Transverse colon (tissue), 4 donors: Measurements from ENCODE around the gene ZP3. TPM values are rescaled to one million over a fixed set of nuclear protein-coding genes. Genes with fewer than 3 reads are reported as not detected.
A peak's percentile ranks its signal among the peaks of the same experiment; 100 is the strongest.
"Not testable (repeated sequence)": the region's sequence is repeated elsewhere in the genome, so short reads cannot be mapped to it uniquely, and the experiment has no call there.

ENCODE experiments used
- DNase-seq: peaks from one replicate; pipeline ENCODE4 v3.0.0-alpha.2; 2019
- H3K27ac ChIP-seq, 4 donors: fragments of 200-600 bp; sonication (generic); 2 replicates each; pipeline ENCODE4 v1.5.1; 2016 to 2018; ENCODE audit warnings: inconsistent platforms in 4 of 4
- H3K27me3 ChIP-seq: fragments of 200-600 bp; sonication (generic); 2 replicates; pipeline ENCODE4 v1.5.1; 2017; ENCODE audit warnings: inconsistent platforms
- H3K36me3 ChIP-seq, 4 donors: fragments of 200-600 bp; sonication (generic); 2 replicates each; pipeline ENCODE4 v1.5.1; 2017 to 2019; ENCODE audit warnings: inconsistent platforms in 4 of 4
- H3K4me1 ChIP-seq, 4 donors: fragments of 200-600 bp; sonication (generic); 2 replicates each; pipeline ENCODE4 v1.5.1; 2017 to 2020; ENCODE audit warnings: inconsistent platforms in 4 of 4
- H3K4me3 ChIP-seq, 4 donors: fragments of 200-600 bp; sonication (generic); 1 replicate in 1 of 4; 2 replicates in 3 of 4; pipeline versions ENCODE4 v1.5.1 to v1.6.1; 2017 to 2019; ENCODE audit warnings: inconsistent platforms in 4 of 4
- H3K9me3 ChIP-seq, 2 donors: fragments of 200-600 bp; sonication (generic); 2 replicates each; pipeline ENCODE4 v1.5.1; 2017 to 2019; ENCODE audit warnings: inconsistent platforms in 2 of 2
- CTCF ChIP-seq, 5 experiments: fragments of 200-600 bp in 3 of 5; fragments of 450-650 bp in 2 of 5; sonication (generic) in 3 of 5; IDR thresholded peaks; 1 replicate in 2 of 5; 2 replicates in 3 of 5; pipeline ENCODE4 v1.5.1; 2016 to 2017; ENCODE audit warnings: antibody characterized with exemption in 5 of 5, inconsistent platforms in 3 of 5, mild to moderate bottlenecking in 2 of 5, moderate library complexity in 1 of 5
- EP300 ChIP-seq: sonication (generic); formaldehyde crosslinking; IDR thresholded peaks from one replicate; pipeline ENCODE4 v1.6.1; 2017; ENCODE audit warnings: antibody characterized with exemption, low read depth
- POLR2A ChIP-seq: fragments of 450-650 bp; IDR thresholded peaks from one replicate; pipeline ENCODE4 v1.6.1; 2016; ENCODE audit warnings: antibody characterized with exemption, mild to moderate bottlenecking, moderate library complexity
- POLR2AphosphoS5 ChIP-seq, 3 donors: sonication (generic); formaldehyde crosslinking; IDR thresholded peaks; one replicate each; pipeline ENCODE4 v1.6.1; 2016; ENCODE audit warnings: antibody characterized with exemption in 3 of 3
- WGBS, 2 donors: methylation state at CpG; one replicate each; pipeline ENCODE4 v1.1.5; 2018; ENCODE audit warnings: low coverage in 1 of 2; 5-methylcytosine and 5-hydroxymethylcytosine counted together
- in situ Hi-C, 4 donors: fragments of 200-750 bp; cut with MboI; loops; one replicate each; pipeline versions ENCODE4 v1.15.0 to v1.15.1; 2017; ENCODE audit warnings: low sequenced_read_pairs in 3 of 4, low pct_ligation_motif_present in 1 of 4, low pct_unique_long_range_greater_than_20kb in 1 of 4
- intact Hi-C: fragments of 100-400 bp; cut with DNase I; formaldehyde crosslinking; loops from one replicate; pipeline ENCODE4 v1.15.1; 2023; ENCODE audit warnings: low total_unique reads
- total RNA-seq, 4 donors: library from RNA; depleted of rRNA; stranded (reverse); fragments of >200 nt; gene quantifications; one replicate each; pipeline ENCODE4 v1.1.0, GENCODE V29; 2016

Gene ZP3
- total RNA-seq, 4 donors from 2014 or later: 3.0 to 3.4 TPM; not detected in 2

GRCh38 chr7:76395965-76396726 lies 28.6 kb upstream of the ZP3 start:
- no peaks in the 10 kb centered on the region for H3K27me3 ChIP-seq
- H3K36me3 ChIP-seq: no peaks in the 10 kb centered on the region
- intact Hi-C loops (no loop called here), in situ Hi-C loops (no loop called here)
- WGBS, 2 donors: 47 to 68% methylated on average over 4 to 13 of the region's 13 CpGs
- H3K4me3 ChIP-seq: no peak overlapping the region
- peak overlapping the region in 1 of 4 donors; percentile 16 for H3K27ac ChIP-seq
- no peak for DNase-seq
- TF ChIP-seq CTCF (IDR thresholded peaks at IDR 0.05) (no peak), EP300 (no peak), POLR2AphosphoS5 (IDR thresholded peaks at IDR 0.05) (no peak), POLR2A (no peak)
- no peaks in the 10 kb centered on the region for H3K9me3 ChIP-seq
- H3K4me1 ChIP-seq: peaks cover 12 to 31% (median 23%) of the 10 kb centered on the region in 4 donors

- Histone ChIP-seq H3K27ac (peak overlapping the region in 3 of 4 donors; percentile 16 to 42 (median 33)), H3K27me3 (no peaks in the 10 kb centered on the region), H3K4me3 (peak overlapping the region in 2 of 4 donors; percentile 44 to 51), H3K4me1 (peaks cover 12 to 31% (median 23%) of the 10 kb centered on the region in 4 donors), H3K36me3 (no peaks in the 10 kb centered on the region), H3K9me3 (no peaks in the 10 kb centered on the region)
- TF ChIP-seq POLR2A (no peak), EP300 (no peak), POLR2AphosphoS5 (IDR thresholded peaks at IDR 0.05) (no peak), CTCF (IDR thresholded peaks at IDR 0.05) (no peak)
- intact Hi-C loops (no loop called here), in situ Hi-C loops (no loop called here)
- DNase-seq: no peak
- 42 to 59% methylated on average over 5 to 8 of the region's 8 CpGs for WGBS, 2 donors
Observed at GRCh38 chr7:76396864-76397263, 27.9 kb upstream of the ZP3 start.

- Histone ChIP-seq H3K9me3 (no peaks in the 10 kb centered on the region), H3K4me1 (peaks cover 11 to 28% (median 21%) of the 10 kb centered on the region in 4 donors), H3K36me3 (no peaks in the 10 kb centered on the region), H3K27me3 (no peaks in the 10 kb centered on the region), H3K4me3 (peak overlapping the region; percentile 27 to 51 (median 43)), H3K27ac (peak overlapping the region; percentile 20 to 63 (median 38))
- DNase-seq: peak; percentile 89
- TF ChIP-seq CTCF (IDR thresholded peaks at IDR 0.05) (no peak), EP300 (no peak), POLR2A (peak; percentile 21), POLR2AphosphoS5 (IDR thresholded peaks at IDR 0.05) (peak in 2 of 3 donors; percentile 34 to 48)
- 10 to 20% methylated on average over 1 to 40 of the region's 45 CpGs for WGBS, 2 donors
- intact Hi-C loops: no loop called here
- in situ Hi-C loops: no loop called here
Observed at GRCh38 chr7:76397409-76398183, 27.2 kb upstream of the ZP3 start.

DNA sequence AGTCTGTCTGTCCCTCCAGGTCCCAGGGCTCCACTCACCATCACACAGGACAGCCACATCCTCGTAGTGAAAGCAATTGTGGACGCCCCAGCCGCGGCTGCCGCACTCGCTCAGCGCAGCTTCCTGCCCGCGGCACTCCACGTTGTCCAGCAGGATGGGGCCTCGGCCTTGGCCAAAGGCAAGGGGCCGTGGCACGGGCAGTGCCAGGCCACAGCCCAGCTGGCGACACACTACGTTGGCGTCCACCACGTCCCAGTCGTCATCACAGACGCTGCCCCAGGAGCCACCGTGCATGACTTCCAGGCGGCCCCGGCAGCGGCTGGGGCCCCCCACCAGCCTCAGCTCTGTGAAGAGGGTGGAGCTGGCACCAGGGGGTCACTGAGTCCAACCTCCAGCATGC lies 24.5 kb upstream of the ZP3 start:
- H3K27ac ChIP-seq: no peak overlapping the region
- intact Hi-C loops (no loop called here), in situ Hi-C loops (no loop called here)
- peaks cover 5 to 33% (median 23%) of the 10 kb centered on the region in 4 donors for H3K4me1 ChIP-seq
- no peak overlapping the region for H3K4me3 ChIP-seq
- 93% methylated on average over 23 of the region's 23 CpGs; no CpG with 5 or more reads in 1 of the 2 donors for WGBS, 2 donors
- H3K27me3 ChIP-seq: no peaks in the 10 kb centered on the region
- no peaks in the 10 kb centered on the region for H3K36me3 ChIP-seq
- no peaks in the 10 kb centered on the region for H3K9me3 ChIP-seq
- no peak for DNase-seq
- no peak for TF ChIP-seq CTCF (IDR thresholded peaks at IDR 0.05)
- TF ChIP-seq POLR2AphosphoS5 (IDR thresholded peaks at IDR 0.05): no peak
- no peak for TF ChIP-seq EP300
- no peak for TF ChIP-seq POLR2A

- H3K27me3 ChIP-seq, DNase-seq, H3K4me3 ChIP-seq, in situ Hi-C loops, H3K36me3 ChIP-seq, H3K9me3 ChIP-seq, intact Hi-C loops: not testable (repeated sequence)
- 70 to 79% methylated on average over 5 to 8 of the region's 8 CpGs for WGBS, 2 donors
- peaks cover 0 to 18% (median 12%) of the 10 kb centered on the region in 4 donors for H3K4me1 ChIP-seq
- H3K27ac ChIP-seq: peak overlapping the region; percentile 66 to 79 (median 77)
Observed at GRCh38 chr7:76403097-76403496, 21.7 kb upstream of the ZP3 start.
